NCI-H82 treated with DMSO at 0.1 percent for 48 hours (cell line): ENCODE results near the gene MGAT4A.
"Not testable (repeated sequence)": the region's sequence is repeated elsewhere in the genome, so short reads cannot be mapped to it uniquely, and the experiment has no call there.

Experiments
- DNase-seq: peaks from one replicate; lab custom pipeline; 2025; ENCODE audit not compliant: unreplicated experiment; lab: John Stamatoyannopoulos, UW

MGAT4A gene

GRCh38 chr2:98664323-98664722, 66.6 kb downstream of the MGAT4A start:
- no peak for DNase-seq

- DNase-seq = no peak
These were observed 67.3 kb downstream of the MGAT4A start for GRCh38 chr2:98663511-98664090.

- not testable (repeated sequence) for DNase-seq
These were observed 71.5 kb downstream of the MGAT4A start for GRCh38 chr2:98659491-98659840.

- no peak for DNase-seq
These were observed 72.0 kb downstream of the MGAT4A start for GRCh38 chr2:98658816-98659490.

- no peak for DNase-seq
These were observed 74.1 kb downstream of the MGAT4A start for GRCh38 chr2:98656800-98657199.

GRCh38 chr2:98654699-98655495, 76.0 kb downstream of the MGAT4A start:
- no peak for DNase-seq

- no peak for DNase-seq
These were observed 79.9 kb downstream of the MGAT4A start for GRCh38 chr2:98650998-98651397.

GRCh38 chr2:98649992-98650375, 80.9 kb downstream of the MGAT4A start:
- no peak for DNase-seq

- peak; percentile 81 for DNase-seq
These were observed 81.6 kb downstream of the MGAT4A start for GRCh38 chr2:98649135-98649991.

- no peak for DNase-seq
These were observed 82.5 kb downstream of the MGAT4A start for GRCh38 chr2:98648451-98648850.

- DNase-seq = no peak
These were observed 83.3 kb downstream of the MGAT4A start for GRCh38 chr2:98647636-98648035.

- DNase-seq = no peak
These were observed 87.3 kb downstream of the MGAT4A start for GRCh38 chr2:98643496-98644100.

GRCh38 chr2:98637401-98638147, 93.4 kb downstream of the MGAT4A start:
- DNase-seq = no peak

- DNase-seq = no peak
These were observed 96.4 kb downstream of the MGAT4A start for GRCh38 chr2:98634406-98635092.

GRCh38 chr2:98632351-98632750, 98.6 kb downstream of the MGAT4A start:
- DNase-seq = no peak

GRCh38 chr2:98623657-98624056, 107.3 kb downstream of the MGAT4A start:
- no peak for DNase-seq

- no peak for DNase-seq
These were observed 113.8 kb downstream of the MGAT4A start for GRCh38 chr2:98617149-98617548.

GRCh38 chr2:98615481-98615880, 115.5 kb downstream of the MGAT4A start:
- no peak for DNase-seq

GRCh38 chr2:98614024-98614739, 116.8 kb downstream of the MGAT4A start:
- no peak for DNase-seq
